IPS-20b (cell line): ENCODE measurements around the gene WDR87.
"Not testable (repeated sequence)": the region's sequence is repeated elsewhere in the genome, so short reads cannot be mapped to it uniquely, and the experiment has no call there.

Experiments used
- H3K27ac ChIP-seq: one replicate; pipeline ENCODE4 v1.5.1; 2013; ENCODE audit warnings: low read length
- H3K27me3 ChIP-seq: 2 replicates; pipeline ENCODE4 v1.6.1; 2013; ENCODE audit warnings: mild to moderate bottlenecking, low read length, inconsistent platforms; ENCODE audit not compliant: insufficient read depth
- H3K36me3 ChIP-seq: 2 replicates; pipeline ENCODE4 v1.6.1; 2013; ENCODE audit warnings: low read depth, mild to moderate bottlenecking, inconsistent platforms, low read length, moderate library complexity; ENCODE audit not compliant: insufficient read depth
- H3K4me1 ChIP-seq: 2 replicates; pipeline ENCODE4 v1.6.1; 2013; ENCODE audit warnings: mild to moderate bottlenecking, control low read depth, inconsistent platforms, low read length, moderate library complexity; ENCODE audit not compliant: insufficient read depth
- H3K4me3 ChIP-seq: 2 replicates; pipeline ENCODE4 v1.5.1; 2013; ENCODE audit warnings: mild to moderate bottlenecking, low read length, inconsistent platforms
- H3K9ac ChIP-seq: 2 replicates; pipeline ENCODE4 v1.6.1; 2013; ENCODE audit warnings: low read depth, mild to moderate bottlenecking, inconsistent platforms, low read length, moderate library complexity
- H3K9me3 ChIP-seq: 2 replicates; pipeline ENCODE4 v1.6.1; 2013; ENCODE audit warnings: mild to moderate bottlenecking, low read depth, low read length, inconsistent platforms; ENCODE audit not compliant: insufficient read depth

Gene WDR87

DNA sequence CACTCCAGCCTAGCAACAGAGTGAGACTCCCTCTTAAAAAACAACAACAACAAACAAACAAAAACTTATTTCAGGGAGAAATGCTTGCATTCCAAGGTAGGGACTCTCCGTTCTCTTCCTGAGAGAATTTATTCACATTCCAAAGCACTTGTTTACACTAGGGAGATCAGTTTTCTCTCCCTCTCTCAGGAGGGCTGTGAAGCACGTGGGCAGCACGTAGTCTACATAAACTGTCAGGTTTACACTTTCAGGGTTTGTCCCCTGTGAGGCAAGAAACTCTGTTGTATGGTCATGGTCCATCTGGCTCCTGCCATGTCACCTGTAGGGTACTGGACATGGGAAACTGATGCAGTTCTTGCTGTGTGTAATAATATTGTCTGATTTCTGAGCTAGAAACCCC lies 31.6 kb downstream of the WDR87 start:
- H3K9me3 ChIP-seq = peaks cover 10% of the 10 kb centered on the region
- no peaks in the 10 kb centered on the region for H3K36me3 ChIP-seq
- 0 out of 2 replicates have a peak, but pooled peaks cover 5% of the 10 kb centered on the region for H3K4me1 ChIP-seq
- H3K9ac ChIP-seq = no peak overlapping the region
- no peaks in the 10 kb centered on the region for H3K27me3 ChIP-seq
- H3K4me3 ChIP-seq = no peak overlapping the region
- H3K27ac ChIP-seq = no peak overlapping the region

GRCh38 chr19:37872383-37872782 lies 34.0 kb downstream of the WDR87 start:
- H3K4me3 ChIP-seq = no peak overlapping the region
- H3K36me3 ChIP-seq = no peaks in the 10 kb centered on the region
- peaks cover 12% of the 10 kb centered on the region for H3K4me1 ChIP-seq
- H3K9me3 ChIP-seq = peaks cover 13% of the 10 kb centered on the region
- no peak overlapping the region for H3K9ac ChIP-seq
- H3K27me3 ChIP-seq = no peaks in the 10 kb centered on the region
- H3K27ac ChIP-seq = no peak overlapping the region

- H3K4me1 ChIP-seq = peaks cover 15% of the 10 kb centered on the region
- no peaks in the 10 kb centered on the region for H3K36me3 ChIP-seq
- no peaks in the 10 kb centered on the region for H3K27me3 ChIP-seq
- H3K4me3 ChIP-seq = no peak overlapping the region
- H3K9me3 ChIP-seq = peaks cover 13% of the 10 kb centered on the region
- no peak overlapping the region for H3K27ac ChIP-seq
- no peak overlapping the region for H3K9ac ChIP-seq
Measured at GRCh38 chr19:37869766-37870340, 36.5 kb downstream of the WDR87 start.

GRCh38 chr19:37867831-37868230 lies 38.6 kb downstream of the WDR87 start:
- Histone ChIP-seq H3K4me1 (peaks cover 13% of the 10 kb centered on the region), H3K27ac (no peak overlapping the region), H3K9ac (no peak overlapping the region), H3K27me3 (no peaks in the 10 kb centered on the region), H3K9me3 (peaks cover 13% of the 10 kb centered on the region), H3K4me3 (no peak overlapping the region), H3K36me3 (no peaks in the 10 kb centered on the region)

DNA sequence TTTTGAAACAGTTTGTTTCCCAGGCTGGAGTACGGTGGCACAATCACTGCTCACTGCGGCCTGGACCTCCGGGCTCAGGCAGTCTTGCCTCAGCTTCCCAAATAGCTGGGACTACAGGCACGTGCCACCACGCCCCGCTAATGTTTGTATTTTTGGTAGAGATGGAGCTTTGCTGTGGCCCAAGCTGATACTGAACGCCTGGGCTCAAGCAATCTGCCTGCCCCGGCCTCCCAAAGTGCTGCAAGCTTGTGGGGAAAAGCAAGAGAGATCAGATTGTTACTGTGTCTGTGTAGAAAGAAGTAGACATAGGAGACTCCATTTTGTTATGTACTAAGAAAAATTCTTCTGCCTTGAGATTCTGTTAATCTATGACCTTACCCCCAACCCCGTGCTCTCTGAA lies 40.5 kb downstream of the WDR87 start:
- not testable (repeated sequence) for H3K36me3 ChIP-seq, H3K27ac ChIP-seq, H3K27me3 ChIP-seq, H3K4me3 ChIP-seq
- Histone ChIP-seq H3K9me3 (peaks cover 10% of the 10 kb centered on the region), H3K4me1 (peaks cover 16% of the 10 kb centered on the region), H3K9ac (peak overlapping the region; percentile 48; the same call in 1 of the 2 replicates)

- H3K4me3 ChIP-seq = no peak overlapping the region
- H3K4me1 ChIP-seq = peaks cover 16% of the 10 kb centered on the region
- H3K9ac ChIP-seq = no peak overlapping the region
- no peak overlapping the region for H3K27ac ChIP-seq
- 0 out of 2 replicates have a peak, but pooled peaks cover under 1% of the 10 kb centered on the region for H3K9me3 ChIP-seq
- no peaks in the 10 kb centered on the region for H3K36me3 ChIP-seq
- no peaks in the 10 kb centered on the region for H3K27me3 ChIP-seq
Measured at GRCh38 chr19:37864501-37864900, 41.9 kb downstream of the WDR87 start.

DNA sequence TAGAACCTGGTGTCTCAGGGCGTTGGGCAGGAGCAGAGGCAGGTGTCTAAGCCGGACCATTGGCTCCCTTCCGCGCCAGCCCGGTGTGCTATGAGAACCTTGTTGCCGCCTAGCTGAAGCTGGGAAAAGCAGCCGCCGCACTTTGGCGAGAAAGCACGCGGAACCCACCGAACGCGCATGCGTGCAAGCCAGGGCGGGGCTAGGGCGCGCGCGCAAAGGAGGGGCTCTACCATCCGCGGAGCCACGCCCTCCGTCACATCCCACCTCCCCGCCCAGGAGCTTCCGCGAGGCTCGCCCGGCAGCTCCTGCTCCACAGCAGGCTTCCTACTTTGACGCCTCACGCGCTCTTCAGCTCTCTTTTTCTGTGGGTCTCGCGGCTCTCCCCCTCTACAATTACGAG lies 51.3 kb downstream of the WDR87 start:
- no peaks in the 10 kb centered on the region for H3K27me3 ChIP-seq
- H3K27ac ChIP-seq = no peak overlapping the region
- no peaks in the 10 kb centered on the region for H3K4me1 ChIP-seq
- H3K36me3 ChIP-seq = no peaks in the 10 kb centered on the region
- no peak overlapping the region for H3K4me3 ChIP-seq
- H3K9me3 ChIP-seq = no peaks in the 10 kb centered on the region
- H3K9ac ChIP-seq = no peak overlapping the region

DNA sequence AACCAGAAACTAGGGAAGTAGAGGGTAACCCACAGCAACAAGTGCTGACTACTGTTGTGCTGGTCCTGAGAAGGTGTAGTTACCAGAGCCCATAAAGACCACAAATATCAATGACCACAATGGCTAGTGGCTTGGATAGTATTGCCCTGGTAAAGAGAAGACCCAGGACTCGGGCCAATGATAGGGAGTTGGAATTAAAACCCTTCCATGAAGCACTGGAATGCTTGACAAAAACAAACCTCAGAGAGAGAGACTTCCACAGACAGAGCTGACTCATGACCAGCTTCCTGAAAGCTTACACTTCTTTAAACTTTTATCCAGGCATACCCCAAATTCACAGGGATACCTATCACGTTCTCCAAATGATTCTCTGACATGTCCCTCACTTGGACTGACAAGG lies 60.5 kb downstream of the WDR87 start:
- Histone ChIP-seq H3K9ac (no peak overlapping the region), H3K4me3 (no peak overlapping the region), H3K36me3 (no peaks in the 10 kb centered on the region), H3K4me1 (no peaks in the 10 kb centered on the region), H3K27me3 (no peaks in the 10 kb centered on the region), H3K27ac (no peak overlapping the region), H3K9me3 (no peaks in the 10 kb centered on the region)
